ENCODE data around the gene XK.

GRCh38 chrX:37746218-37746941 lies 60.8 kb downstream of the XK start:
- no peak for TF ChIP-seq CTCF (IDR thresholded peaks at IDR 0.05)
- no peak for TF ChIP-seq POLR2AphosphoS5 (IDR thresholded peaks at IDR 0.05)
- TF ChIP-seq POLR2A (IDR thresholded peaks at IDR 0.05): no peak
- no peak for TF ChIP-seq EP300 (IDR thresholded peaks at IDR 0.05)
